HFFc6 (cell line): ENCODE data around the gene PSTPIP1. TPM values are rescaled to one million over a fixed set of nuclear protein-coding genes. Genes with fewer than 3 reads are reported as not detected.
A peak's percentile ranks its signal among the peaks of the same experiment; 100 is the strongest.

Source experiments
- DNase-seq: peaks from one replicate; pipeline ENCODE4 v3.0.0-alpha.2; 2018
- H3K27ac Mint-ChIP-seq: 2 replicates; pipeline ENCODE4 v1.8.0; 2020; ENCODE audit warnings: mild to moderate bottlenecking, mixed read lengths
- H3K27me3 Mint-ChIP-seq: 2 replicates; pipeline ENCODE4 v1.8.0; 2021; ENCODE audit warnings: mild to moderate bottlenecking, moderate library complexity, mixed read lengths; ENCODE audit not compliant: insufficient read depth
- H3K36me3 Mint-ChIP-seq: 2 replicates; pipeline ENCODE4 v1.8.0; 2021; ENCODE audit warnings: low read depth, mixed read lengths
- H3K4me1 Mint-ChIP-seq: 2 replicates; pipeline ENCODE4 v1.8.0; 2020; ENCODE audit warnings: low read depth, mixed read lengths
- H3K4me3 Mint-ChIP-seq: 2 replicates; pipeline ENCODE4 v1.8.0; 2020; ENCODE audit warnings: mild to moderate bottlenecking, moderate library complexity, mixed read lengths
- H3K9me3 Mint-ChIP-seq: 2 replicates; pipeline ENCODE4 v1.8.0; 2020; ENCODE audit warnings: mild to moderate bottlenecking, mixed read lengths
- total RNA-seq, 6 experiments: library from RNA; stranded (reverse); fragmentation: NEBNext Ultra II Directional; extraction: Animal tissue kit (Norgen Biotek cat#: 25700); gene quantifications; 2 replicates in 1 of 6; 3 replicates in 5 of 6; pipeline ENCODE4 v1.2.3, GENCODE V29; 2021
- TF ChIP-seq, protein P1 (sequence below): fragments of 200-600 bp; sonication (generic); IDR thresholded peaks from 2 replicates; pipeline ENCODE4 v1.5.0; 2021; ENCODE audit warnings: antibody characterized with exemption, mild to moderate bottlenecking

The PSTPIP1 gene
- total RNA-seq, 6 experiments from 2014 or later = 0.16 to 0.38 TPM; not detected in 4

DNA sequence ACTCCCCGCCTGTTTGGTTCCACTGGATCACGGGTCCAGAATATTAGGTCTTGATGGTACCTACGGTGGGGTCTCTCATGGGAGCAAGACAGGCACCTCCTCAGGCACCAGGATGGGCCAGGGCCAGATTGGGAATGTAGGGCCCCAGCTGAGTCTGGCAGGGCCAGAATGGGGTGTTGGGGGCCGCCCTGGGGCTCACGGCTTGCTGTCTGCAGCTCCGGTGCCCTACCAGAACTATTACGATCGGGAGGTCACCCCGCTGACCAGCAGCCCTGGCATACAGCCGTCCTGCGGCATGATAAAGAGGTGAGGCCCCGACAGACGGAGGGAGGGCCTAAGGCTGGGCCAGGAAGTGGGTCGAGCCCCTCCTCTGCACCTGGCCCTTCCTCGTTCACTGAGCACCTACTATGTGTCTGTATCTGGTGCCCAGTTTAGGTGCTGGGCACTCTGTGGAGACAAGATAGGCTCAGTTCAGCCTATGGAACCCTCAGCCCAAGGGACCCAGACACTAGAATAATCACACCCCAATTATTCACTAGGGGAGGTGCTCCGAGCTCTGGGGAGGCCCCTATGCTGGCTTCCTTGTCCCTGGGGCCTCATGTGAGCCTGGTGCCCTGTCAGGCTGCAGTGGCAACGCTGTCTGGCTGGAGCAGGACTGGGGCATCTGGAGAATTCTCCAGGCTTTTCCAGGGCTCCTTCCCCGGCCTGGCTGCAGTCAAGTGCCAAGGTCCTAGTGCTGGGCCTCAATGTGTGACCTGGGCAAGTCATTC is 37.9 kb downstream of the PSTPIP1 start:
- TF ChIP-seq, protein P1, sequence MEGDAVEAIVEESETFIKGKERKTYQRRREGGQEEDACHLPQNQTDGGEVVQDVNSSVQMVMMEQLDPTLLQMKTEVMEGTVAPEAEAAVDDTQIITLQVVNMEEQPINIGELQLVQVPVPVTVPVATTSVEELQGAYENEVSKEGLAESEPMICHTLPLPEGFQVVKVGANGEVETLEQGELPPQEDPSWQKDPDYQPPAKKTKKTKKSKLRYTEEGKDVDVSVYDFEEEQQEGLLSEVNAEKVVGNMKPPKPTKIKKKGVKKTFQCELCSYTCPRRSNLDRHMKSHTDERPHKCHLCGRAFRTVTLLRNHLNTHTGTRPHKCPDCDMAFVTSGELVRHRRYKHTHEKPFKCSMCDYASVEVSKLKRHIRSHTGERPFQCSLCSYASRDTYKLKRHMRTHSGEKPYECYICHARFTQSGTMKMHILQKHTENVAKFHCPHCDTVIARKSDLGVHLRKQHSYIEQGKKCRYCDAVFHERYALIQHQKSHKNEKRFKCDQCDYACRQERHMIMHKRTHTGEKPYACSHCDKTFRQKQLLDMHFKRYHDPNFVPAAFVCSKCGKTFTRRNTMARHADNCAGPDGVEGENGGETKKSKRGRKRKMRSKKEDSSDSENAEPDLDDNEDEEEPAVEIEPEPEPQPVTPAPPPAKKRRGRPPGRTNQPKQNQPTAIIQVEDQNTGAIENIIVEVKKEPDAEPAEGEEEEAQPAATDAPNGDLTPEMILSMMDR = no peak
- no peaks in the 10 kb centered on the region for H3K4me1 Mint-ChIP-seq

DNA sequence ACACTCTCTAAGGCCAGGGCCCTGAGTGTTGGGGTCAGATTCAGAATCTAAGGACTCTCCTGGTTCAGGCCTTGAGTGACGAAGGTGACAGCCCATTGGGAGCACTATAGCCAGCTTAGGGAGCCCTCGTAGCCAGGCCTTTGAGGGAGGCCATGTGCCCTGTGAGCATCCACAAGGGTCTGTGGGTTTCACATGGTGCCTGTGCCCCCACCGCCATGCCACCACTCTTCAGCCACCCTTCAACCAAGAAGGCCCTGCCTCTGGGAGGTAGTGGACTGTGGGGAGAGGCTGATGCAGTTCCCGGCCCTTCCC is 38.4 kb downstream of the PSTPIP1 start:
- Mint-ChIP-seq H3K9me3 (peaks cover 13% of the 10 kb centered on the region; the same call in 1 of the 2 replicates), H3K27ac (no peak overlapping the region), H3K4me1 (peaks cover 3% of the 10 kb centered on the region), H3K36me3 (0 out of 2 replicates have a peak, but pooled peaks cover 2% of the 10 kb centered on the region), H3K27me3 (peaks cover 18% of the 10 kb centered on the region), H3K4me3 (no peak overlapping the region)
- no peak for DNase-seq
- TF ChIP-seq, protein P1 = no peak

More for the DNA sequence above, 37.9 kb downstream of the PSTPIP1 start:
- no peak for DNase-seq
- Mint-ChIP-seq H3K4me3 (no peak overlapping the region), H3K27me3 (peaks cover 18% of the 10 kb centered on the region), H3K27ac (no peak overlapping the region), H3K9me3 (peaks cover 13% of the 10 kb centered on the region; the same call in 1 of the 2 replicates), H3K36me3 (no peaks in the 10 kb centered on the region)

DNA sequence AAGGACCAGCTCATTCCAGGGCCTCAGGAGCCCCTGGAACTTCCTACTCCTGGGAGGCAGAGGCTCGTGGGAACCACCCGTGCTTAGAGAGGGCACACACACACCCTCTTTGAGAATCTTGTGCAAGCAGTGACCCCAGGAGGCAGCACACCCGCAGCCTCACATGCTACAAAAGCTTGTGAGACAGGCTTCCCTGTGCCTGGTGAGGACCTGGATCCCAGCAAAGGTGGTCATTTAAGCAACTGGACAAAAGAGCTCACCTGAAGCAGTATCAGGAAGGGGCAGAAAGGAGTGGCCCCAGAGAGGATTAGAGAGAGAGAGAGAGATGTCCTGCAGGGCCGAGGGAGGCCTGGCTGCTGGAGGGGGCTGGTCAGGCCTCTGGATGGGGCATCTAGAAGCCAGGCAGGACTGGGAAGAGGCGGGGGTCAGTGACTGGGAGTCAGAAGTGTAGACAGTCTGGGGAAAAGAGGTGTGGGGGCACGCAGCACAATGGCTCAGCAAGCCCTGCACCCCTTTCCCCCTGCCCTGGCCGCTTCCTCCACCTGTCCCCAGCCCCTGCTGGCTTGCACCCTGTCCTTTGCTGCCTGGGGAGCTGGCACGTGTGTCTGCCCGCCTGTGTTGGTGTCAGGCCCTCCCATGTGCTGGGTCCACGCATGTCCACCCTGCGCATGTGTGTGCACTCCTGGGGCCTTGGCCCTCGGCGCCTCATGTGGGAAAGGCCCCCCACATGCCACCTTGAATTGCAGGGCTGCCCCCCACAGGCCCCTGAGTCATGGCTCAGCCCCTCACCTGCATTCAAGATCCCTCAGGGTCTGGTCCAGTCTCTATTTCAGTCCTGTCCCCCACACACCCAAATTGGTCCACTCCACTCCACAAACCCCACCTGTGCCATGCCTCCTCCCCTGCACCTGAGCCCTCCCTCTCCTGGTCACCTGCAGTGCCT is 39.1 kb downstream of the PSTPIP1 start:
- TF ChIP-seq, protein P1 = no peak
- 0 out of 2 replicates have a peak, but pooled peaks cover 6% of the 10 kb centered on the region for H3K36me3 Mint-ChIP-seq
- peaks cover 9% of the 10 kb centered on the region for H3K4me1 Mint-ChIP-seq
- H3K4me3 Mint-ChIP-seq = no peak overlapping the region
- H3K27ac Mint-ChIP-seq = no peak overlapping the region
- H3K27me3 Mint-ChIP-seq = peaks cover 18% of the 10 kb centered on the region
- DNase-seq = no peak
- peaks cover 13% of the 10 kb centered on the region; the same call in 1 of the 2 replicates for H3K9me3 Mint-ChIP-seq

DNA sequence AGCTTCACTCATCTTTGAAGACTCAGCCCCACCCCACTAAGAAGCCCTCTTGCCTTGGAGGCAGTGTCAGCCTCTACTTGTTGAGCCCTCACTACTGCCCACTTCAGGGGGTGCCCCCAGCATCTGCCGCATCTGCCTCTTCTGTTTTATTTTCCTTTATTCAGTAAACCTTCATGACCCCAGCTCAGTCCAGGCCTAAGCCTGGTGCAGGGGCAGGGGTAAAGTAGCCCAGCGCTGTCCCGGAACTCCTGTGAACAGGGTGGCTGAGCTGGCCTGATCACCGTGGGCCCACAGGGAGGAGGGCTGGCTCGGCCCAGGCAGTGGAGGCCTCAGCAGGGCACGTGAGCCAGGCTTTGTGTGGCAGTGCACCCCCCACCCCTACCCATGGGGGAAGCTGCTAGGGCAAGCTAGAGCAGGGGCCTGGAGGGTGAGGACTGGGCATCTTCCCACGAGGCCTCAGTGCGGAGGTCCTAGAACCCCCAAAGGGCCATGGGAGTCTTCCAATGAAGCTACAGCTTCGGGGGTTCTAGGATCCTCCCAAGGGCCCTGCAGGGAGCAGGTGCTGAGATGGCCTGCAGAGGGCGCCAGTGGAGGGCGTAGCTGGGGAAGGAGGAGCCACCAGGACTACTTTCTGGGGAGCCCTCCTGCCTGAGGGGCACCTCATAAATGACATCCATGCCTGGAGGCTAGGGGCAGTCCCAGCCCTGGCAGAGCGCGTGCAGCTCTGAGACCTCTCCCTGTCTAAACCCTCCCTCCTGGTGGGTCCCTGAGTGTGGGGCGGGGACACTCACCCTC is 40.0 kb downstream of the PSTPIP1 start:
- TF ChIP-seq, protein P1 = peak; percentile 80
- Mint-ChIP-seq H3K27me3 (peaks cover 15% of the 10 kb centered on the region), H3K36me3 (0 out of 2 replicates have a peak, but pooled peaks cover 6% of the 10 kb centered on the region), H3K4me3 (no peak overlapping the region), H3K27ac (peak overlapping the region; percentile 25; the same call in 1 of the 2 replicates), H3K4me1 (peaks cover 11% of the 10 kb centered on the region), H3K9me3 (peaks cover 13% of the 10 kb centered on the region; the same call in 1 of the 2 replicates)
- DNase-seq = no peak

DNA sequence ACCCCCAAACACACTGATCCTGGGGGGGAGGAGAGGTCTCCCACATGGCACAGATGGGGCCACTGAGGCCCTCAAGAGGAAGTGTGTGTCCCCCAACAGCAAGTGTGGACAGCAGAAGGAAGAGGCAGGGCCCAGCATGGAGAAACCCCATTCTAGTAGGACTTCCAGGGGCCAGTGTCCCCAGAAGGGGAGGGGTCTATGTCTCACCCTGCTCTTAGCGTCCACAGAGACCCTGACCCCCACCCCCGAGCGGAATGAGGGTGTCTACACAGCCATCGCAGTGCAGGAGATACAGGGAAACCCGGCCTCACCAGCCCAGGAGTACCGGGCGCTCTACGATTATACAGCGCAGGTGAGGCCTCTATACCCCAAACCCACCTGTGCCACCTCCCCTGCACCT is 40.7 kb downstream of the PSTPIP1 start:
- peaks cover 15% of the 10 kb centered on the region for H3K27me3 Mint-ChIP-seq
- H3K9me3 Mint-ChIP-seq = peaks cover 13% of the 10 kb centered on the region; the same call in 1 of the 2 replicates
- H3K27ac Mint-ChIP-seq = no peak overlapping the region
- H3K4me1 Mint-ChIP-seq = peaks cover 11% of the 10 kb centered on the region
- H3K4me3 Mint-ChIP-seq = no peak overlapping the region
- H3K36me3 Mint-ChIP-seq = 0 out of 2 replicates have a peak, but pooled peaks cover 6% of the 10 kb centered on the region
- DNase-seq = no peak
- TF ChIP-seq, protein P1 = no peak
